Measurements from ENCODE around the gene CDKN2B-AS1.

GRCh38 chr9:22160221-22160620 is 165.6 kb downstream of the CDKN2B-AS1 start:
- no peak for TF ChIP-seq CTCF (IDR thresholded peaks at IDR 0.05; ENCODE audit: poor library complexity, severe bottlenecking)
- TF ChIP-seq SMC3 (conservative IDR thresholded peaks at IDR 0.05; ENCODE audit: poor library complexity), result no peak
- no peak for TF ChIP-seq EZH2 (IDR thresholded peaks at IDR 0.05; ENCODE audit: borderline replicate concordance, insufficient read depth, low read length, poor library complexity, severe bottlenecking)

Data from neural cell (in vitro differentiated cells).